SK-N-SH (cell line): Measurements from ENCODE around the gene TRMU. TPM values are rescaled to one million over a fixed set of nuclear protein-coding genes. Genes with fewer than 3 reads are reported as not detected.

Experiments used
- CTCF ChIA-PET: fragments of 300-600, 350-600 bp; formaldehyde crosslinking; extraction: SDS; loops from one replicate; lab custom pipeline; 2021; lab: Yijun Ruan, JAX
- POLR2A ChIA-PET: fragments of 350-600 bp; sonication (Branson Sonifier 250); formaldehyde crosslinking; extraction: SDS; loops from one replicate; lab custom pipeline; 2020; ENCODE audit warnings: antibody characterized with exemption, inconsistent platforms; lab: Yijun Ruan, JAX
- DNase-seq: peaks from one replicate; pipeline ENCODE4 v3.0.0; 2012
- H2AFZ ChIP-seq: fragments of 200-600 bp; sonication (generic); 2 replicates; pipeline ENCODE4 v1.8.1; 2016; ENCODE audit warnings: antibody characterized with exemption, mild to moderate bottlenecking, low read depth
- H3F3A ChIP-seq: fragments of 200-600 bp; sonication (generic); replicated peaks from 2 replicates; pipeline ENCODE3; 2016; ENCODE audit warnings: antibody characterized with exemption, mild to moderate bottlenecking; ENCODE audit not compliant: insufficient read depth
- H3K27ac ChIP-seq, 2 experiments: fragments of 200-500 bp in 1 of 2; fragments of 200-600 bp in 1 of 2; sonication (Bioruptor generic) in 1 of 2; sonication (generic), shearing (Covaris generic) in 1 of 2; 2 replicates each; pipeline versions ENCODE4 v1.5.1 to v1.6.1; 2014 to 2016; ENCODE audit warnings: low read depth in 2 of 2, inconsistent platforms in 1 of 2, low read length in 1 of 2, mild to moderate bottlenecking in 1 of 2, mixed read lengths in 1 of 2
- H3K27me3 ChIP-seq: fragments of 200-600 bp; sonication (generic), shearing (Covaris generic); 2 replicates; pipeline ENCODE4 v1.6.1; 2016; ENCODE audit warnings: mixed run types; ENCODE audit not compliant: insufficient read depth
- H3K36me3 ChIP-seq, 2 experiments: fragments of 200-500 bp in 1 of 2; fragments of 200-600 bp in 1 of 2; sonication (Bioruptor generic) in 1 of 2; sonication (generic) in 1 of 2; replicated peaks in 1 of 2; 2 replicates each; pipeline versions ENCODE3 to v1.5.1; 2014 to 2016; ENCODE audit warnings: low read length in 1 of 2, mild to moderate bottlenecking in 1 of 2; ENCODE audit not compliant: insufficient read depth in 2 of 2, control insufficient read depth in 1 of 2
- H3K4me1 ChIP-seq, 2 experiments: fragments of 200-500 bp in 1 of 2; fragments of 200-600 bp in 1 of 2; sonication (Bioruptor generic) in 1 of 2; sonication (generic), shearing (Covaris generic) in 1 of 2; 2 replicates each; pipeline versions ENCODE4 v1.5.1 to v1.6.1; 2014 to 2016; ENCODE audit warnings: low read depth in 1 of 2, low read length in 1 of 2, mixed run types in 1 of 2; ENCODE audit not compliant: insufficient read depth in 2 of 2, control insufficient read depth in 1 of 2
- H3K4me2 ChIP-seq: fragments of 200-600 bp; sonication (generic), shearing (Covaris generic); 2 replicates; pipeline ENCODE4 v1.6.1; 2017; ENCODE audit warnings: mixed run types
- H3K4me3 ChIP-seq, 2 experiments: fragments of 200-500 bp in 1 of 2; fragments of 200-600 bp in 1 of 2; sonication (Bioruptor generic) in 1 of 2; sonication (generic), shearing (Covaris generic) in 1 of 2; 2 replicates each; pipeline versions ENCODE4 v1.5.1 to v1.8.1; 2014 to 2016; ENCODE audit warnings: low read depth in 2 of 2, inconsistent platforms in 1 of 2, low read length in 1 of 2, mild to moderate bottlenecking in 1 of 2, mixed read lengths in 1 of 2, moderate library complexity in 1 of 2
- H3K79me2 ChIP-seq: fragments of 200-600 bp; sonication (generic); 2 replicates; pipeline ENCODE4 v1.8.1; 2017; ENCODE audit warnings: mild to moderate bottlenecking; ENCODE audit not compliant: insufficient read depth
- H3K9ac ChIP-seq: fragments of 200-600 bp; sonication (generic); 2 replicates; pipeline ENCODE4 v1.6.1; 2017; ENCODE audit warnings: mixed run types
- H3K9me2 ChIP-seq: fragments of 200-600 bp; sonication (generic); 2 replicates; pipeline ENCODE4 v1.6.1; 2017; ENCODE audit warnings: mixed run types
- H3K9me3 ChIP-seq: fragments of 200-600 bp; sonication (generic); 2 replicates; pipeline ENCODE4 v1.6.1; 2017; ENCODE audit warnings: mixed run types, mild to moderate bottlenecking, moderate library complexity
- H4K20me1 ChIP-seq: fragments of 200-600 bp; sonication (generic); 2 replicates; pipeline ENCODE4 v1.6.1; 2017; ENCODE audit warnings: mild to moderate bottlenecking, mixed run types; ENCODE audit not compliant: insufficient read depth
- CHD2 ChIP-seq: fragments of 150-350 bp; IDR thresholded peaks from 2 replicates; pipeline ENCODE4 v1.6.1; 2018; ENCODE audit warnings: low read length; ENCODE audit not compliant: partially characterized antibody
- CTCF ChIP-seq: fragments of 200-600 bp; sonication (generic); IDR thresholded peaks from 2 replicates; pipeline ENCODE4 v1.6.1; 2017; ENCODE audit warnings: antibody characterized with exemption, mild to moderate bottlenecking, moderate library complexity
- ELF1 ChIP-seq: IDR thresholded peaks from 2 replicates; pipeline ENCODE4 v1.4.0; 2012
- FOSL2 ChIP-seq: IDR thresholded peaks from 2 replicates; pipeline ENCODE4 v1.4.0; 2012; ENCODE audit warnings: low read depth, mild to moderate bottlenecking, moderate library complexity, borderline replicate concordance
- FOXJ3 ChIP-seq: sonication (generic); formaldehyde crosslinking; IDR thresholded peaks from 2 replicates; pipeline ENCODE4 v1.5.1; 2020; ENCODE audit warnings: mild to moderate bottlenecking, missing genetic modification reagents
- FOXM1 ChIP-seq: IDR thresholded peaks from 2 replicates; pipeline ENCODE4 v1.4.0; 2012; ENCODE audit warnings: low read depth, mild to moderate bottlenecking
- GABPA ChIP-seq: IDR thresholded peaks from 2 replicates; pipeline ENCODE4 v1.4.0; 2012; ENCODE audit warnings: low read depth, mild to moderate bottlenecking
- GATA2 ChIP-seq: sonication (generic); formaldehyde crosslinking; IDR thresholded peaks from 2 replicates; pipeline ENCODE4 v1.5.0; 2020; ENCODE audit warnings: mild to moderate bottlenecking, missing genetic modification reagents
- IRF3 ChIP-seq: fragments of 150-350 bp; IDR thresholded peaks from 2 replicates; pipeline ENCODE4 v1.6.1; 2016; ENCODE audit warnings: mild to moderate bottlenecking, low read depth, low read length
- NFIC ChIP-seq: IDR thresholded peaks from 2 replicates; pipeline ENCODE4 v1.4.0; 2012; ENCODE audit warnings: borderline replicate concordance
- NRF1 ChIP-seq: IDR thresholded peaks from 2 replicates; pipeline ENCODE4 v1.6.1; 2012; ENCODE audit warnings: low read depth, mild to moderate bottlenecking, low read length
- POLR2AphosphoS5 ChIP-seq: IDR thresholded peaks from 2 replicates; pipeline ENCODE4 v1.6.1; 2012; ENCODE audit warnings: low read depth, low read length
- RAD21 ChIP-seq: IDR thresholded peaks from 2 replicates; pipeline ENCODE4 v1.6.1; 2012; ENCODE audit warnings: mild to moderate bottlenecking, low read length
- RCOR1 ChIP-seq: fragments of 150-350 bp; IDR thresholded peaks from 2 replicates; pipeline ENCODE4 v1.6.1; 2017; ENCODE audit warnings: antibody characterized with exemption, low read length
- RFX5 ChIP-seq: IDR thresholded peaks from 2 replicates; pipeline ENCODE4 v1.6.1; 2012; ENCODE audit warnings: mild to moderate bottlenecking, improper control_type of control experiment, low read length
- SIN3A ChIP-seq: IDR thresholded peaks from 2 replicates; pipeline ENCODE4 v1.6.1; 2012; ENCODE audit warnings: low read depth, mild to moderate bottlenecking, low read length, moderate library complexity, borderline replicate concordance
- TAF1 ChIP-seq: IDR thresholded peaks from 2 replicates; pipeline ENCODE4 v1.6.1; 2012; ENCODE audit warnings: low read depth, mild to moderate bottlenecking, low read length, moderate library complexity, borderline replicate concordance
- WGBS: methylation state at CpG from one replicate; pipeline ENCODE4 v1.1.6; 2017; ENCODE audit warnings: low lambda C conversion rate; 5-methylcytosine and 5-hydroxymethylcytosine counted together
- polyA plus RNA-seq, 3 experiments: library from polyadenylated mRNA; depleted of rRNA; stranded (reverse); fragments of >200 nt; gene quantifications; 2 replicates each; pipeline ENCODE4 v1.2.3, GENCODE V29; 2012
- TF ChIP-seq, protein P1 (sequence below): IDR thresholded peaks from 2 replicates; pipeline ENCODE4 v1.4.0; 2012; ENCODE audit warnings: low read depth
- TF ChIP-seq, protein P2 (sequence below): IDR thresholded peaks from 2 replicates; pipeline ENCODE4; 2012
- TF ChIP-seq, protein P3 (sequence below): IDR thresholded peaks from 2 replicates; pipeline ENCODE4 v1.6.1; 2012; ENCODE audit warnings: mild to moderate bottlenecking, low read depth, low read length, moderate library complexity

Gene TRMU
- polyA plus RNA-seq, 1 of the 3 experiments (the other 2 are of a cell fraction), result 47.1 TPM

DNA sequence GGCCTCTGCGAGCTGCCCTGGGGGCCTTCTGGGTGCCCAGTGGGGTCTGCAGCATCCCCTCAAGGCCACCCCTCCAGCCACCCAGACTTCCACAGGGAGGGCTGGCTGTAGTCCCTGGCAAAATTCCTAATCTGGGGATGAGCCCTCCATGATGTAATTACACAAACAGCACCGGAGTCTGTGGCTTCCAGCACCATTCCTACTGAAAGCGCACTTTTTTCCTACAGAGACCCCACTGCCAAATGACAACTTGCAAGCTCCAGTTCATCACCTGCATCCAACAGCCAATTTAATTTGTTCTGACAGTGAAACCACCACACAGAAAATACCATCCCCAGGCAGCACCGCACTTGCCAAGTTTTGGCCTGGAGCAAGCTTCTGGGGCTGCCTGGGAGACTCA is 70.4 kb downstream of the TRMU start:
- no peaks in the 10 kb centered on the region for H3K27me3 ChIP-seq
- TF ChIP-seq GABPA (no peak), FOXM1 (no peak), CHD2 (no peak), NFIC (no peak), IRF3 (no peak), GATA2 (CRISPR knock-in tag) (no peak), POLR2AphosphoS5 (no peak), RAD21 (no peak), NRF1 (no peak), CTCF (no peak), RCOR1 (no peak), ELF1 (no peak), RFX5 (no peak)
- TF ChIP-seq, protein P1, sequence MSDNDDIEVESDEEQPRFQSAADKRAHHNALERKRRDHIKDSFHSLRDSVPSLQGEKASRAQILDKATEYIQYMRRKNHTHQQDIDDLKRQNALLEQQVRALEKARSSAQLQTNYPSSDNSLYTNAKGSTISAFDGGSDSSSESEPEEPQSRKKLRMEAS, result no peak
- TF ChIP-seq, protein P2, sequence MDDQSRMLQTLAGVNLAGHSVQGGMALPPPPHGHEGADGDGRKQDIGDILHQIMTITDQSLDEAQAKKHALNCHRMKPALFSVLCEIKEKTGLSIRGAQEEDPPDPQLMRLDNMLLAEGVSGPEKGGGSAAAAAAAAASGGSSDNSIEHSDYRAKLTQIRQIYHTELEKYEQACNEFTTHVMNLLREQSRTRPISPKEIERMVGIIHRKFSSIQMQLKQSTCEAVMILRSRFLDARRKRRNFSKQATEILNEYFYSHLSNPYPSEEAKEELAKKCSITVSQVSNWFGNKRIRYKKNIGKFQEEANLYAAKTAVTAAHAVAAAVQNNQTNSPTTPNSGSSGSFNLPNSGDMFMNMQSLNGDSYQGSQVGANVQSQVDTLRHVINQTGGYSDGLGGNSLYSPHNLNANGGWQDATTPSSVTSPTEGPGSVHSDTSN, result no peak
- TF ChIP-seq, all 33 proteins: peak for 0
- CTCF ChIA-PET, result interaction anchor here (1.0 to 1.7 kb wide), 4 partner anchors 13 to 136 kb away, joined by 3 to 7 read pairs (median 6); no protein-coding TSS in a partner anchor
- Histone ChIP-seq H3K36me3 (no peaks in the 10 kb centered on the region), H3K9ac (no peak overlapping the region), H3K9me2 (no peaks in the 10 kb centered on the region), H3F3A (no peaks in the 10 kb centered on the region), H3K9me3 (no peaks in the 10 kb centered on the region), H2AFZ (no peak overlapping the region), H3K4me2 (no peak overlapping the region), H4K20me1 (no peaks in the 10 kb centered on the region), H3K79me2 (no peaks in the 10 kb centered on the region), H3K4me3 (no peak overlapping the region), H3K4me1 (peaks cover 0 to 2% of the 10 kb centered on the region in 2 experiments; a peak in 1 of 4 replicates), H3K27ac (no peak overlapping the region)
- DNase-seq, result no peak
- POLR2A ChIA-PET, result no interaction called here
- WGBS, result 59% methylated on average over 3 of the region's 4 CpGs

DNA sequence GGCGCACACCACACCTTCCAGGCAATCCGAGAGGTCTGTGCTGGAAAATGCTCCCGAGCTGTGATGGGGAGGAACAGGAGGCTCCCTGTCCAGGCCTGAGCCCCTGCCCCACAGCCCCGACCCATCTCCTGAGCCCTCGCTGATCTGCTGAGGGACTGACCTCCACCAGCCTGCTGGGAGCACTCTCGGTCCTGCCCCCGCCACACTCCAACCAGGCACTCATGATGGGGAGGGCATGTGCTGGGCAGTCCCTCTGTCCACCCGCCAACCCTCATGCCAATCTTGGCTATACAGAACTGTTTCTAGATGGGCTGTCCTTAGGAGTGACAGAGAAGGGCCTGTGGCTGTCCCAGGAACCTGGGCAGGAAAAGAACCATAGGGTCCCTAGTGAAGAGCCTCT is 70.8 kb downstream of the TRMU start:
- no peak overlapping the region for H3K27ac ChIP-seq
- no peaks in the 10 kb centered on the region for H3K27me3 ChIP-seq
- H3K9me3 ChIP-seq, result no peaks in the 10 kb centered on the region
- ChIA-PET CTCF (interaction anchor here (1.0 to 1.7 kb wide), 3 partner anchors 16 to 136 kb away, joined by 5 to 7 read pairs (median 6); no protein-coding TSS in a partner anchor), POLR2A (no interaction called here)
- H3K9me2 ChIP-seq, result no peaks in the 10 kb centered on the region
- H3K9ac ChIP-seq, result no peak overlapping the region
- H3K79me2 ChIP-seq, result no peaks in the 10 kb centered on the region
- H4K20me1 ChIP-seq, result no peaks in the 10 kb centered on the region
- no peak overlapping the region for H2AFZ ChIP-seq
- no peaks in the 10 kb centered on the region for H3K36me3 ChIP-seq
- no peak overlapping the region for H3K4me2 ChIP-seq
- 48% methylated on average over 2 of the region's 8 CpGs for WGBS
- H3K4me3 ChIP-seq, result no peak overlapping the region
- H3K4me1 ChIP-seq, result peaks cover 0 to 2% of the 10 kb centered on the region in 2 experiments; a peak in 1 of 4 replicates
- DNase-seq, result no peak
- H3F3A ChIP-seq, result no peaks in the 10 kb centered on the region
- TF ChIP-seq IRF3, result no peak
- TF ChIP-seq, protein P3, sequence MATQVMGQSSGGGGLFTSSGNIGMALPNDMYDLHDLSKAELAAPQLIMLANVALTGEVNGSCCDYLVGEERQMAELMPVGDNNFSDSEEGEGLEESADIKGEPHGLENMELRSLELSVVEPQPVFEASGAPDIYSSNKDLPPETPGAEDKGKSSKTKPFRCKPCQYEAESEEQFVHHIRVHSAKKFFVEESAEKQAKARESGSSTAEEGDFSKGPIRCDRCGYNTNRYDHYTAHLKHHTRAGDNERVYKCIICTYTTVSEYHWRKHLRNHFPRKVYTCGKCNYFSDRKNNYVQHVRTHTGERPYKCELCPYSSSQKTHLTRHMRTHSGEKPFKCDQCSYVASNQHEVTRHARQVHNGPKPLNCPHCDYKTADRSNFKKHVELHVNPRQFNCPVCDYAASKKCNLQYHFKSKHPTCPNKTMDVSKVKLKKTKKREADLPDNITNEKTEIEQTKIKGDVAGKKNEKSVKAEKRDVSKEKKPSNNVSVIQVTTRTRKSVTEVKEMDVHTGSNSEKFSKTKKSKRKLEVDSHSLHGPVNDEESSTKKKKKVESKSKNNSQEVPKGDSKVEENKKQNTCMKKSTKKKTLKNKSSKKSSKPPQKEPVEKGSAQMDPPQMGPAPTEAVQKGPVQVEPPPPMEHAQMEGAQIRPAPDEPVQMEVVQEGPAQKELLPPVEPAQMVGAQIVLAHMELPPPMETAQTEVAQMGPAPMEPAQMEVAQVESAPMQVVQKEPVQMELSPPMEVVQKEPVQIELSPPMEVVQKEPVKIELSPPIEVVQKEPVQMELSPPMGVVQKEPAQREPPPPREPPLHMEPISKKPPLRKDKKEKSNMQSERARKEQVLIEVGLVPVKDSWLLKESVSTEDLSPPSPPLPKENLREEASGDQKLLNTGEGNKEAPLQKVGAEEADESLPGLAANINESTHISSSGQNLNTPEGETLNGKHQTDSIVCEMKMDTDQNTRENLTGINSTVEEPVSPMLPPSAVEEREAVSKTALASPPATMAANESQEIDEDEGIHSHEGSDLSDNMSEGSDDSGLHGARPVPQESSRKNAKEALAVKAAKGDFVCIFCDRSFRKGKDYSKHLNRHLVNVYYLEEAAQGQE, result no peak
- TF ChIP-seq FOXJ3 (CRISPR knock-in tag), result no peak
- TF ChIP-seq ELF1, result no peak
- TF ChIP-seq RAD21, result no peak
- TF ChIP-seq FOXM1, result no peak
- TF ChIP-seq TAF1, result no peak
- no peak for TF ChIP-seq FOSL2
- TF ChIP-seq SIN3A, result no peak
